MCF 10A (cell line): Measurements from ENCODE around the gene PDGFC. TPM values are rescaled to one million over a fixed set of nuclear protein-coding genes. Genes with fewer than 3 reads are reported as not detected.

ENCODE experiments used
- BruUV-seq: library from RNA; stranded (reverse); fragments of 400-500 nt; replicated peaks from 2 replicates; lab custom pipeline; 2021; lab: Mats Ljungman, UMichigan
- CTCF ChIA-PET: fragments of 300-600 bp; sonication (Branson Sonifier 250); formaldehyde crosslinking; extraction: SDS; loops from one replicate; lab custom pipeline; 2021; ENCODE audit warnings: antibody characterized with exemption, inconsistent platforms; lab: Yijun Ruan, JAX
- POLR2A ChIA-PET: fragments of 300-600, 350-650 bp; sonication (Branson Sonifier 250); formaldehyde crosslinking; extraction: SDS; loops from one replicate; lab custom pipeline; 2020; ENCODE audit warnings: antibody characterized with exemption, inconsistent platforms; lab: Yijun Ruan, JAX
- DNase-seq: peaks from one replicate; pipeline ENCODE4 v3.0.0-alpha.2; 2018; ENCODE audit not compliant: unreplicated experiment
- H3K27ac Mint-ChIP-seq: one replicate; pipeline ENCODE4 v1.8.0; 2022; ENCODE audit warnings: mild to moderate bottlenecking, low read depth, mixed read lengths; ENCODE audit not compliant: unreplicated experiment
- H3K27me3 Mint-ChIP-seq: one replicate; pipeline ENCODE4 v1.8.0; 2022; ENCODE audit warnings: mixed read lengths; ENCODE audit not compliant: insufficient read depth, unreplicated experiment
- H3K36me3 Mint-ChIP-seq: one replicate; pipeline ENCODE4 v1.8.0; 2022; ENCODE audit warnings: mild to moderate bottlenecking, moderate library complexity, mixed read lengths; ENCODE audit not compliant: insufficient read depth, unreplicated experiment
- H3K4me1 Mint-ChIP-seq: one replicate; pipeline ENCODE4 v1.8.0; 2022; ENCODE audit warnings: mixed read lengths; ENCODE audit not compliant: insufficient read depth, unreplicated experiment
- H3K4me3 Mint-ChIP-seq: one replicate; pipeline ENCODE4 v1.8.0; 2022; ENCODE audit warnings: mild to moderate bottlenecking, moderate library complexity, mixed read lengths; ENCODE audit not compliant: unreplicated experiment
- H3K9me3 Mint-ChIP-seq: one replicate; pipeline ENCODE4 v1.8.0; 2022; ENCODE audit warnings: mixed read lengths; ENCODE audit not compliant: unreplicated experiment
- intact Hi-C: fragments of 100-400 bp; cut with micrococcal nuclease; formaldehyde crosslinking; loops from 2 replicates; pipeline ENCODE4 v1.14.1; 2022
- total RNA-seq: library from RNA; stranded (reverse); gene quantifications from 2 replicates; pipeline ENCODE4 v1.2.3, GENCODE V29; 2022
- TF ChIP-seq, protein P1 (sequence below): fragments of 200-600 bp; IDR thresholded peaks from one replicate; pipeline ENCODE4 v1.8.0; 2022; ENCODE audit warnings: antibody characterized with exemption, mild to moderate bottlenecking; ENCODE audit not compliant: unreplicated experiment

The PDGFC gene
- total RNA-seq, 1 experiment from 2014 or later = 74.8 TPM

DNA sequence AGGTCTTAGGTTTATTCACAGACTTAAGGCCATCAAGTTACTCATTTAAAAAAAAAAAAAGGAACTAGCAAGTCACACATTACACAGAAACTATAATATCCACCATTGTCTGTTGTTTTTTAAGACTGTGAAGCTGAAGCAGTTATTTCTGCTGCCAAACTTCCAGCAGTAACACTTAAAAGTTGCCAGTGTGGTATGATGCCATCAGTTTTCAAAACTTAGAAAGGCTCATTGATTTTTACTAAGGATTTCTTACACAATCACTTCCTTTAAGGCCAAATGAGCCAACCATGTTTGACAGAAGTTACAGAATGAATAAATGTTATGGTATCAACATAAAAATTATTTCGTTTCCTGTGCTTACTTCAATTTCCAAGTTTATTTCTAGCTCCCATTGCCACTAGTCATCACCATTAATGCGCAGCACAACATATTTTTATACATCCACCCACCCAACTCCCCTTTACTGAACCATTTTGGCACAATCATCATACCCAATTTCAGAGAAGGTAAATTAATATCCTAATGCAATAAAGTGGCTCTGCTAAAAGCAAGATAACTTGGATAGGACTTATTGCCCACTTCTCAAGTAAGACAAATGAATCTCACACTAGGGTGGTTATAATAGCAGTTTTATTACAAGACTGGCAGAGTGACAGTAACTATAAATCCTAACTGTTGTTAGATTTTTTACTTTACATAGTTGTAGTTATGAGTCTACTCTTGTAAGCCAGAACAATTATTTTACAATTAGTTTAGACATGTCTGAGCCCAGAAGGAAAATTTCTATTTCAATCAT lies 13.1 kb downstream of the PDGFC start:
- CTCF ChIA-PET = interaction anchor here (0.6 to 2.7 kb wide), 6 partner anchors 8 to 280 kb away, joined by 3 to 11 read pairs (median 4); no protein-coding TSS in a partner anchor
- Mint-ChIP-seq H3K27me3 (no peaks in the 10 kb centered on the region), H3K36me3 (peaks cover 5% of the 10 kb centered on the region), H3K27ac (peak overlapping the region; percentile 50), H3K4me3 (no peak overlapping the region), H3K9me3 (peaks cover 7% of the 10 kb centered on the region), H3K4me1 (peaks cover 52% of the 10 kb centered on the region)
- no TSS peak for BruUV-seq
- intact Hi-C loops = no loop called here
- TF ChIP-seq, protein P1, sequence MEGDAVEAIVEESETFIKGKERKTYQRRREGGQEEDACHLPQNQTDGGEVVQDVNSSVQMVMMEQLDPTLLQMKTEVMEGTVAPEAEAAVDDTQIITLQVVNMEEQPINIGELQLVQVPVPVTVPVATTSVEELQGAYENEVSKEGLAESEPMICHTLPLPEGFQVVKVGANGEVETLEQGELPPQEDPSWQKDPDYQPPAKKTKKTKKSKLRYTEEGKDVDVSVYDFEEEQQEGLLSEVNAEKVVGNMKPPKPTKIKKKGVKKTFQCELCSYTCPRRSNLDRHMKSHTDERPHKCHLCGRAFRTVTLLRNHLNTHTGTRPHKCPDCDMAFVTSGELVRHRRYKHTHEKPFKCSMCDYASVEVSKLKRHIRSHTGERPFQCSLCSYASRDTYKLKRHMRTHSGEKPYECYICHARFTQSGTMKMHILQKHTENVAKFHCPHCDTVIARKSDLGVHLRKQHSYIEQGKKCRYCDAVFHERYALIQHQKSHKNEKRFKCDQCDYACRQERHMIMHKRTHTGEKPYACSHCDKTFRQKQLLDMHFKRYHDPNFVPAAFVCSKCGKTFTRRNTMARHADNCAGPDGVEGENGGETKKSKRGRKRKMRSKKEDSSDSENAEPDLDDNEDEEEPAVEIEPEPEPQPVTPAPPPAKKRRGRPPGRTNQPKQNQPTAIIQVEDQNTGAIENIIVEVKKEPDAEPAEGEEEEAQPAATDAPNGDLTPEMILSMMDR = no peak
- POLR2A ChIA-PET = interaction anchor here (0.7 to 5.9 kb wide), 12 partner anchors 8 to 369 kb away, joined by 3 to 39 read pairs (median 4); no protein-coding TSS in a partner anchor
- DNase-seq = peak; percentile 34

DNA sequence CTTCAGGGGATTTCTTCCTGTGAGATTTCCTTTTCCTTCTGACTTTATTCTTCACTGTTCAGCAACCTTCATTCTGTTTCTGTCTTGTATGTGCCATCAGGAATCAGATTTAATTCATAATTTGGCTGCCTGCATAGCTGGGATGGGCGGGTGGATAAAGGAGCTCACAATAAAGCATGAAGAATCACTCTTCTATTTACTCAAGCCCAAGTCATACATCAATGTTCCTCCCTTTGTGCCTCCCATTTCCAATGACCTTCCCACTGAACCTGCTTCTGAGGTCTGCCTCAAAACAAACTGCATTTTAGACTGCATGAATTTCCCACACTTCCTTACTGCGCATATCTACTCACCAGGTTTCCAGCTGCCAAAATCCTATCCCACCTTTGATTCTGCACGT lies 14.0 kb downstream of the PDGFC start:
- intact Hi-C loops = no loop called here
- Mint-ChIP-seq H3K27me3 (no peaks in the 10 kb centered on the region), H3K4me3 (no peak overlapping the region), H3K4me1 (peaks cover 52% of the 10 kb centered on the region), H3K9me3 (peaks cover 7% of the 10 kb centered on the region), H3K27ac (peak overlapping the region; percentile 50), H3K36me3 (peaks cover 5% of the 10 kb centered on the region)
- TF ChIP-seq, protein P1 = no peak
- BruUV-seq = no TSS peak
- DNase-seq = no peak
- ChIA-PET CTCF (interaction anchor here (0.6 to 2.7 kb wide), 5 partner anchors 9 to 484 kb away, joined by 3 to 11 read pairs (median 4); no protein-coding TSS in a partner anchor), POLR2A (interaction anchor here (0.8 to 5.9 kb wide), 7 partner anchors 11 to 368 kb away, joined by 3 to 39 read pairs (median 4); no protein-coding TSS in a partner anchor)

DNA sequence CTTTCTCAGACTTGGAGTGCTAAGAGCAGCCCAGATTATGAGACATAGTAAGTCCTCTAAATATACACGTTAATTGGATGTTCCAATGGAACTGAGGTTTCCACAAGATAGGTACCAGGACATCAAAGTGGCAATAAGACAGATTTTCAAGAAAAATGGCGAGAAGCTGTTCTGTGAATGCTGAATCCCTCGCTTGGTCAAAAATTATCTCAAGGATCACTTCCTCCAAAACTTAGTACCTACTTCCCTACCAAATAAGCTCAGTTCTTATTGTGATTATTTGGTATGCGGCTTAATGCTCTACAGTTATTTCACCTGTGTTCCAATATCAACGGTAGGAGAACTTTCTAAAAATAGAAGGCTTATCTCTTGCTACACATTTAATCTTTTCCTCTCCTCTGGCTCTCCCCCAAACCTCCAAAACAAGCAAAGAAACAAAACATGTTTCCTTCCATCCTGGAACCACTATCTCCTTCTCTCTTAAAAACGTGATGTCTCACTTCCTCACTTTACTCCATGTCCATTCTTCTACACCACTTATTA lies 14.7 kb downstream of the PDGFC start:
- DNase-seq = no peak
- ChIA-PET CTCF (interaction anchor here (0.9 to 2.7 kb wide), 3 partner anchors 9 to 483 kb away, joined by 3 to 11 read pairs (median 4); no protein-coding TSS in a partner anchor), POLR2A (interaction anchor here (0.6 to 5.9 kb wide), 7 partner anchors 10 to 419 kb away, joined by 3 to 39 read pairs (median 3); no protein-coding TSS in a partner anchor)
- Mint-ChIP-seq H3K4me3 (no peak overlapping the region), H3K27me3 (no peaks in the 10 kb centered on the region), H3K4me1 (peaks cover 49% of the 10 kb centered on the region), H3K9me3 (peaks cover 7% of the 10 kb centered on the region), H3K27ac (peak overlapping the region; percentile 50), H3K36me3 (peaks cover 5% of the 10 kb centered on the region)
- TF ChIP-seq, protein P1 = no peak
- intact Hi-C loops = no loop called here
- no TSS peak for BruUV-seq

DNA sequence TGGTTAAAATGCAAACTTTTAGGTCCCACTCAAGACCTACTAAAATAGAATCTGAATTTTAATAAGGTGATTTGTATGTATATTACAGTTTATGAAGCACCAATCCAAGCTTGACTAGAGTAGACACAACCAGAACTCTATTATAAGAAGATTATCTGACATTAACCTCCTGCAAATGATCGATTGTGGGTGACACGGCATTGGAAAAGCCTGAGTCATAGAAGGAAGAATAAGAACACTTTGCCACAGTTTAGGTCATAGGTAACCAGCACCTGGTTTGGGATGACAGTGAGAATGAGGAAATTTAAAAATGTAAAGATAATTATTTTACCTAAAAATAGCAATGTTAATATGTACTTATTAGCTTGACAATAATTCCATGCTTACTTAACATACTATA lies 15.2 kb downstream of the PDGFC start:
- intact Hi-C loops = no loop called here
- Mint-ChIP-seq H3K27me3 (no peaks in the 10 kb centered on the region), H3K9me3 (peaks cover 7% of the 10 kb centered on the region), H3K4me1 (peaks cover 53% of the 10 kb centered on the region), H3K27ac (peak overlapping the region; percentile 24), H3K36me3 (peaks cover 5% of the 10 kb centered on the region), H3K4me3 (no peak overlapping the region)
- BruUV-seq = no TSS peak
- TF ChIP-seq, protein P1 = no peak
- POLR2A ChIA-PET = interaction anchor here (1.0 to 5.9 kb wide), 3 partner anchors 10 to 15 kb away, joined by 3 to 39 read pairs (median 3); no protein-coding TSS in a partner anchor
- CTCF ChIA-PET = interaction anchor here (1.1 to 2.7 kb wide), 2 partner anchors 12 to 85 kb away, joined by 3 to 11 read pairs; no protein-coding TSS in a partner anchor
- no peak for DNase-seq
